D721Med (cell line): ENCODE measurements around the gene HECTD4.

ENCODE experiments used
- DNase-seq: peaks from one replicate; pipeline ENCODE4 v3.0.0; 2011; ENCODE audit warnings: low spot score; ENCODE audit not compliant: insufficient read length
- FAIRE-seq: peaks from 2 replicates; lab custom pipeline; 2011; peaks lifted over from hg19 to GRCh38; lab: Jason Lieb, UNC
- TF ChIP-seq, protein P1 (sequence below): IDR thresholded peaks from 2 replicates; pipeline ENCODE4 v1.5.1; 2012; ENCODE audit warnings: mild to moderate bottlenecking, control low read depth; ENCODE audit not compliant: insufficient read depth; ENCODE audit errors: missing control alignments

The HECTD4 gene

GRCh38 chr12:112368856-112369255 is 13.4 kb downstream of the HECTD4 start:
- no peak for FAIRE-seq
- TF ChIP-seq, protein P1, sequence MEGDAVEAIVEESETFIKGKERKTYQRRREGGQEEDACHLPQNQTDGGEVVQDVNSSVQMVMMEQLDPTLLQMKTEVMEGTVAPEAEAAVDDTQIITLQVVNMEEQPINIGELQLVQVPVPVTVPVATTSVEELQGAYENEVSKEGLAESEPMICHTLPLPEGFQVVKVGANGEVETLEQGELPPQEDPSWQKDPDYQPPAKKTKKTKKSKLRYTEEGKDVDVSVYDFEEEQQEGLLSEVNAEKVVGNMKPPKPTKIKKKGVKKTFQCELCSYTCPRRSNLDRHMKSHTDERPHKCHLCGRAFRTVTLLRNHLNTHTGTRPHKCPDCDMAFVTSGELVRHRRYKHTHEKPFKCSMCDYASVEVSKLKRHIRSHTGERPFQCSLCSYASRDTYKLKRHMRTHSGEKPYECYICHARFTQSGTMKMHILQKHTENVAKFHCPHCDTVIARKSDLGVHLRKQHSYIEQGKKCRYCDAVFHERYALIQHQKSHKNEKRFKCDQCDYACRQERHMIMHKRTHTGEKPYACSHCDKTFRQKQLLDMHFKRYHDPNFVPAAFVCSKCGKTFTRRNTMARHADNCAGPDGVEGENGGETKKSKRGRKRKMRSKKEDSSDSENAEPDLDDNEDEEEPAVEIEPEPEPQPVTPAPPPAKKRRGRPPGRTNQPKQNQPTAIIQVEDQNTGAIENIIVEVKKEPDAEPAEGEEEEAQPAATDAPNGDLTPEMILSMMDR: no peak
- DNase-seq: no peak

DNA sequence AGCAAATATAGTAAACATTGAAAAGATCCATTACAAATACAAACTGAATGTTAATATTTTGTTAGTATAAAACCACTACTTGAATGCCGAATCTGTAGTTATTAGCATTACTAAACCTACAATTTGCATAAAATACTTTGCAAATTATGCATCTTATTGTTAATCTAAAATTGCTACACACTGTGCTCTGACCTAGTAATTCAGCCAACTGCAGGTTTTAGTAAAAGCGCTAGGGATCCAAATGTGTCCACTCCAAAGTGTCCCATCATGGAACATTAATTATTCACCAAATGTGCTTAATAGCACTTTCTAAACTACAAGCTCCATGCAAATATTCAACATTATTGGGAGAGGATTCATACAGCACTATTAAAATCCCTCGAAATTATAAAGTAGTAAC is 14.3 kb downstream of the HECTD4 start:
- no peak for FAIRE-seq
- TF ChIP-seq, protein P1: no peak
- DNase-seq: no peak

DNA sequence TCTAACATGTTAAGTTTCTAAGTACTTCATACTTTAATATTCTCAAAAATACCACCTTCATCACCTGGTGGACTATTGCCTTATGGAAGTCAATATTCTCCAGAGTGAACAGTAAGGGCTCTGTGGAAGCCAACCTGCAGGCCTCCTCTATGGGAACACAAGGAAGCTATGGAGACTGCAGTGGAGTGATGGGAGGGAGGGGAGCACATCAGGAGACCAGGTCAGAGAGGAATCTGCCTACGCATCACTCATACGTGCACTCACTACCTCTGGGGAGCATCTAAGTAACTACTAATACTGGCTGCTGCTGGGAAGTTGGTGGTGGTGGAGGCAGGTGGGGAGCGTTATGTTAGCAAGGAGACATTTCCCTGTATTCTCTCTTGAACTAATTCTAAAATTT is 19.9 kb downstream of the HECTD4 start:
- FAIRE-seq: no peak
- DNase-seq: no peak

GRCh38 chr12:112361271-112361670 is 21.0 kb downstream of the HECTD4 start:
- TF ChIP-seq, protein P1: no peak
- FAIRE-seq: no peak
- DNase-seq: no peak

More for the DNA sequence above, 19.9 kb downstream of the HECTD4 start:
- TF ChIP-seq, protein P1: no peak

DNA sequence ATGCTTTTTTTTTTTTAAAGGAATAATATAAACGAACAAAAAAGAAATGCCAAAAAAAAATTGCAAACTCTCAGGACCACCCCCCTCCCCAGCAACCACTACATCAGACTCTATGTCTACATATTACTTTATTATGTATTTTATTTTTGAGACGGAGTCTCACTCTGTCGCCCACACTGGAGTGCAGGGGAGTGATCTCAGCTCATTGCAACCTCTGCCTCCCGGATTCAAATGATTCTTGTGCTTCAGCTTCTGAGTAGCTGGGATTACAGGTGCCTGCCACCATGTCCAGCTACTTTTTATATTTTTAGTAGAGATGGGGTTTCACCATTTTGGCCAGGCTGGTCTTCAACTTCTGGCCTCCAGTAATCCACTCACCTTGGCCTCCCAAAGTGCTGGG is 22.9 kb downstream of the HECTD4 start:
- FAIRE-seq (no peak), DNase-seq (no peak)
- TF ChIP-seq, protein P1: no peak

DNA sequence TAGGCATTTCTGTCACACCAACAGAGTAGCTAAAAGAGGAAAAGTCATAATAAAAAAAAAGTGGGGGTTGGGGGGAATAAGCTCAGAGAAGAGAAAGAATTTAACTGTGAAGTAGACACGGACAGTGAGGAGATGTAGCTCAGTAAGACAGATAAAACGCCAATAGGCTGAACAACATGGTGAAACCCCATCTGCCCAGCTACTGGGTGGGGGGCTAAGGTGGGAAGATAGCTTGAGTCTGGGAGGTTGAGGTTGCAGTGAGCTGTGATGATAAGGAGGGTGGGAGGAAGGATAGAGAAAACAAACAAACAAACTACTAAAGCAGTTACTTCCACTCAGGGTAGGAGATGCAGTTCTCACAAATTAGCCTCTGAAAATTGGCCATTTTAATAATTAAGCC is 25.0 kb downstream of the HECTD4 start:
- no peak for FAIRE-seq
- no peak for DNase-seq
- TF ChIP-seq, protein P1: no peak

DNA sequence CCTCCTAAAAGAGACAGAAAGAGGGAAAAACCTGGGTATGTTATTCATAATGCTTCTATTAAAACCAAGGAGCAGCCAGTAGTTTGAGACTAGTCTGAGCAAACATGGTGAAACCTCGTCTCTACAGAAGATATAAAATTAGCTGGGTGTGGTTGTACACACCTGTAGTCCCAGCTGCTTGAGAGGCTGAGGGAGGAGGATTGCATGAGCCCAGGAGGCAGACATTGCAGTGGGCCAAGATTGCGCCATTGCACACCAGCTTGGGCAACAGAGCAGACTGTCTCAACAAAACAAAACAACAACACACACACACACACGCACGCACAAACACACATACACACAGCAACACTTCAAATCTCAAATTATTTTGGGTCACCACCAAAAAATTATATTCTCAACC is 27.8 kb downstream of the HECTD4 start:
- no peak for FAIRE-seq
- TF ChIP-seq, protein P1: no peak
- DNase-seq: no peak
